Vagina (tissue), 2 donors: ENCODE data around the gene SH3D19.

Source experiments
- POLR2A ChIP-seq, 2 donors: fragments of 450-650 bp; IDR thresholded peaks; one replicate each; pipeline ENCODE4 v1.6.1; 2017; ENCODE audit warnings: antibody characterized with exemption in 2 of 2, mild to moderate bottlenecking in 2 of 2, moderate library complexity in 2 of 2
- POLR2AphosphoS5 ChIP-seq, 2 donors: sonication (generic); formaldehyde crosslinking; IDR thresholded peaks; one replicate each; pipeline ENCODE4 v1.9.0; 2017; ENCODE audit warnings: antibody characterized with exemption in 2 of 2, mild to moderate bottlenecking in 2 of 2, low read depth in 1 of 2; ENCODE audit not compliant: insufficient read depth in 1 of 2
- TF ChIP-seq, protein P1 (sequence below), 3 experiments: fragments of 450-650 bp in 2 of 3; fragments of 200-600 bp in 1 of 3; sonication (generic) in 1 of 3; IDR thresholded peaks; one replicate each; pipeline ENCODE4 v1.5.1; 2017 to 2019; ENCODE audit warnings: antibody characterized with exemption in 3 of 3, mild to moderate bottlenecking in 2 of 3, moderate library complexity in 2 of 3

DNA sequence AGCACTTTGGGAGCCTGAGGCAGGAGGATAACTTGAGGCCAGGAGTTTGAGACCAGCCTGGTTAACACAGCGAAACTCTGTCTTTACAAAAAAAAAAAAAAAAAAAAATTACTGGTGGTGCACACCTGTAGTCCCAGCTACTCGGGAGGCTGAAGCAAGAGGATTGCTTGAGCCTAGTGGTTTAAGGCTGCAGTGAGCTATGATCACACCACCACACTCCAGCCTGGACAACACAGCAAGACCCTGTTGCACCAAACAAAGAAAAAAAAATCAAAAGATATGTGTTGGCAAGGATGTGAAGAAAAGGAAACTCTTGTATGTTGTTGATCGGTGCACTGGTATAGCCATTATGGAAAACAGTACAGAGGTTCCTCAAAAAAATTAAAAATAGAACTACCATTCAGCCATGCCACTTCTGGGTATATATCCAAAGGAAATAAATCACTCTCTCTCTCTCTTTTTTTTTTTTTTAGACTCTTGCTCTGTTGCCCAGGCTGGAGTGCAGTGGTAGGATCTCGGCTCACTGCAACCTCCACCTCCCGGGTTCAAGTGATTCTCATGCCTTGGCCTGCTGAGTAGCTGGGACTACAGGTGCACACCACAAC lies 15.2 kb downstream of the SH3D19 start:
- TF ChIP-seq POLR2A (IDR thresholded peaks at IDR 0.05) = no peak
- TF ChIP-seq POLR2AphosphoS5 (IDR thresholded peaks at IDR 0.05; ENCODE audit: insufficient read depth in 1 of 2, low read depth in 1 of 2) = no peak
- TF ChIP-seq, protein P1, sequence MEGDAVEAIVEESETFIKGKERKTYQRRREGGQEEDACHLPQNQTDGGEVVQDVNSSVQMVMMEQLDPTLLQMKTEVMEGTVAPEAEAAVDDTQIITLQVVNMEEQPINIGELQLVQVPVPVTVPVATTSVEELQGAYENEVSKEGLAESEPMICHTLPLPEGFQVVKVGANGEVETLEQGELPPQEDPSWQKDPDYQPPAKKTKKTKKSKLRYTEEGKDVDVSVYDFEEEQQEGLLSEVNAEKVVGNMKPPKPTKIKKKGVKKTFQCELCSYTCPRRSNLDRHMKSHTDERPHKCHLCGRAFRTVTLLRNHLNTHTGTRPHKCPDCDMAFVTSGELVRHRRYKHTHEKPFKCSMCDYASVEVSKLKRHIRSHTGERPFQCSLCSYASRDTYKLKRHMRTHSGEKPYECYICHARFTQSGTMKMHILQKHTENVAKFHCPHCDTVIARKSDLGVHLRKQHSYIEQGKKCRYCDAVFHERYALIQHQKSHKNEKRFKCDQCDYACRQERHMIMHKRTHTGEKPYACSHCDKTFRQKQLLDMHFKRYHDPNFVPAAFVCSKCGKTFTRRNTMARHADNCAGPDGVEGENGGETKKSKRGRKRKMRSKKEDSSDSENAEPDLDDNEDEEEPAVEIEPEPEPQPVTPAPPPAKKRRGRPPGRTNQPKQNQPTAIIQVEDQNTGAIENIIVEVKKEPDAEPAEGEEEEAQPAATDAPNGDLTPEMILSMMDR (IDR thresholded peaks at IDR 0.05) = no peak
